ENCODE data around the gene CDH4. TPM values are rescaled to one million over a fixed set of nuclear protein-coding genes. Genes with fewer than 3 reads are reported as not detected.

Gene CDH4
- total RNA-seq, 1 donor from 2014 or later: 0.23 TPM

DNA sequence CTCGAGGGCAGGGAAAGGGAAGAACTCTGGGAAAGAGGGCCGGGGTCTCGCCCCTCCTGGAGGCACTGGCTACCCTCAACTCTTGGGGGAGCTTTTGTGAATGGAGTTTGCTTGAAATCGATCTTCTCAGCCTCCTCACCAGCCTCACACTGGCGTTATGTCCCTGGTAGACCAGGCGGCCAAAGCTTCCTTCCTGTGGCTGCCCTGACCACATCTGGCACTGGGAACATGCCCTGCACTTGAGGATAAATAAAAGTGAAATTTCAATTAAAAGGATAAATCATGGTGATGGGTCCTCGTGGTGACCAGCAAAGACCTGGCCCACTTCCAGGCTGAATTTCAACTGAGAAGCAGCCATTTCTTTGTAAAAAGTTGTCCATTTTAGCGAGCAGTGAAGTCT is 578.9 kb downstream of the CDH4 start:
- no peaks in the 10 kb centered on the region for H3K36me3 Mint-ChIP-seq (ENCODE audit: low read depth, unreplicated experiment)
- TF ChIP-seq CTCF (IDR thresholded peaks at IDR 0.05; ENCODE audit: unreplicated experiment): no peak
- no peaks in the 10 kb centered on the region for H3K9me3 Mint-ChIP-seq (ENCODE audit: unreplicated experiment)
- H3K4me1 Mint-ChIP-seq (ENCODE audit: unreplicated experiment): no peaks in the 10 kb centered on the region
- H3K27ac Mint-ChIP-seq (ENCODE audit: unreplicated experiment): no peak overlapping the region
- H3K4me3 Mint-ChIP-seq (ENCODE audit: unreplicated experiment): no peak overlapping the region
- H3K27me3 Mint-ChIP-seq (ENCODE audit: unreplicated experiment): peaks cover 7% of the 10 kb centered on the region
- DNase-seq (ENCODE audit: low spot score): no peak

DNA sequence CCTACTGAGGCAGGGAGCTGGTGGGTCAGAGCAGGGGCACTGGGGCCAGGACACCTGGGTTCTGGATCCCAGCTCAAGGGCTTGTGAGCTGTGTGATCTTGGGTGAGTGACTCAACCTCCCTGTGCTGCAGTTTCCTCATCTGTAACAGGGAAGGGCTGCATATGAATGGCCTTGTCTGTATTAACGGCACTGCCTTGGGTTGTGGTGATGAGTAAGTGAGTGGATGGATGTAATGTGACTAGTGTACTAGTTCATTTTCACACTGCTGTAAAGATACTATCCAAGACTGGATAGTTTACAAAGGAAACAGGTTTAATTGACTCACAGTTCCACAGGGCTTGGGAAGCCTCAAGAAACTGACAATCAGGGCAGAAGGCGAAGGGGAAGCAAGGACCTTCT is 580.1 kb downstream of the CDH4 start:
- H3K4me3 Mint-ChIP-seq (ENCODE audit: unreplicated experiment): no peak overlapping the region
- TF ChIP-seq CTCF (IDR thresholded peaks at IDR 0.05; ENCODE audit: unreplicated experiment): no peak
- DNase-seq (ENCODE audit: low spot score): no peak
- H3K4me1 Mint-ChIP-seq (ENCODE audit: unreplicated experiment): no peaks in the 10 kb centered on the region
- H3K27me3 Mint-ChIP-seq (ENCODE audit: unreplicated experiment): peaks cover 7% of the 10 kb centered on the region
- H3K9me3 Mint-ChIP-seq (ENCODE audit: unreplicated experiment): no peaks in the 10 kb centered on the region
- no peaks in the 10 kb centered on the region for H3K36me3 Mint-ChIP-seq (ENCODE audit: low read depth, unreplicated experiment)
- H3K27ac Mint-ChIP-seq (ENCODE audit: unreplicated experiment): no peak overlapping the region

DNA sequence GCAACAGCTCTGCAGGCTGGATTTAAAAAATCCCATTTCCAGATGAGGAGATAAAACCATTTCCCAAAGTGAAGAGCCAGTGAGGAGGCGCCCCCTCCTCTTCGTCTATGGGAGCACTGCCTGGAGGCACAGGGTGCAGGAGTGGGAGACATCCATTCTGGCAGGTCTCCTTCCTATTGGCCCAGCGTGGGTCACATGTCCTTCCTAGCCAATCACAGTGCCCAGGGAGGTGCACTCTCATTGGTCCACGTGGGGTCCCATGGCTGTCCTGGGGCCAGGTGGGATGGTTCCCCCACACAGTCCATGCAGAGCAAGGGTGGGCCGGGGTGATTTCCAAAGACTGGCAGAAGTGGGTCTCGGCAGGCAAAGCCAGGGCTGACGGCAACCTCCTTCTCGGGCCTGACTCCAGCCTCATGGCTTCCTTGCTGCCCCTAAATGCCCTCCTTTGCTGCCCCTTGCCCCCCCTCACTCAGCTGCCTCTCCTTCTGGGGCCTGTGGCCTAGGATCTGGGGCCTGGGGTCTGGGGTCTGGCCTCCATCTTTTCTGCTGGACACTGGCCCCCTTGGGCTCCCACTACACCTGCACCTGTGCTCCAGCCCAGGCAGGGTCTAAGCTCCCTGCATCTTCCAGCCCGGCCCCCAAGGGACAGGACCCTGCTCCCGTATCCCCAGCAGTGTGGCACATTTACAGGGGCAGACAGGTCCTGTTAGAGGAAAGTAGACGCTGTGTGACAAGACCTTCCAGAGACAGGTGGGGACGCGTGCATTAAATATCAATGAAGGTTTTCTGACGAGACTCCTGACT is 581.9 kb downstream of the CDH4 start:
- H3K4me3 Mint-ChIP-seq (ENCODE audit: unreplicated experiment): no peak overlapping the region
- no peaks in the 10 kb centered on the region for H3K9me3 Mint-ChIP-seq (ENCODE audit: unreplicated experiment)
- no peaks in the 10 kb centered on the region for H3K36me3 Mint-ChIP-seq (ENCODE audit: low read depth, unreplicated experiment)
- no peak for DNase-seq (ENCODE audit: low spot score)
- no peak overlapping the region for H3K27ac Mint-ChIP-seq (ENCODE audit: unreplicated experiment)
- H3K27me3 Mint-ChIP-seq (ENCODE audit: unreplicated experiment): peaks cover 9% of the 10 kb centered on the region
- no peak for TF ChIP-seq CTCF (IDR thresholded peaks at IDR 0.05; ENCODE audit: unreplicated experiment)
- no peaks in the 10 kb centered on the region for H3K4me1 Mint-ChIP-seq (ENCODE audit: unreplicated experiment)

DNA sequence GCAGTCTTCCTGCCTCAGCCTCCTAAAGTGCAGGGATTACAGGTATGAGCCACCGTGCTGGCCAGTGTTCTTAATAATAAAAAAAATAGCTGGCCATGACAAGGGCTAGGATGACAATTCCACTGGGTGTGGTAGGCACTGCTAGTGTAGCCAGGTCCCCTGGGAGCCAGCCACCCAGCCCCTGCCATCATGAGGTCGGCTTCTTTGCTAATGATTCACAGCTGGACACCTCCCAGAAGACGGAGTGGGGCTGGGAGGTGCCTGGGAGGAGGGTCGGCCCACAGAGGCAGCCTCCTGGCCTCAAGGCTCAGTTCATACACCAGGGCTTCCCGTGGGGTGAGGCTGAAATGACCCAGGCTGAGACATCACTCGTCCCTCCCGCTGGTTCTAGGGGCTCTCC is 583.2 kb downstream of the CDH4 start:
- Mint-ChIP-seq H3K4me1 (ENCODE audit: unreplicated experiment) (no peaks in the 10 kb centered on the region), H3K36me3 (ENCODE audit: low read depth, unreplicated experiment) (no peaks in the 10 kb centered on the region), H3K27me3 (ENCODE audit: unreplicated experiment) (peaks cover 9% of the 10 kb centered on the region), H3K9me3 (ENCODE audit: unreplicated experiment) (no peaks in the 10 kb centered on the region), H3K4me3 (ENCODE audit: unreplicated experiment) (no peak overlapping the region), H3K27ac (ENCODE audit: unreplicated experiment) (no peak overlapping the region)
- no peak for TF ChIP-seq CTCF (IDR thresholded peaks at IDR 0.05; ENCODE audit: unreplicated experiment)
- DNase-seq (ENCODE audit: low spot score): no peak

GRCh38 chr20:61835791-61836350 is 583.8 kb downstream of the CDH4 start:
- no peak overlapping the region for H3K27ac Mint-ChIP-seq (ENCODE audit: unreplicated experiment)
- no peak for DNase-seq (ENCODE audit: low spot score)
- no peak for TF ChIP-seq CTCF (IDR thresholded peaks at IDR 0.05; ENCODE audit: unreplicated experiment)
- no peak overlapping the region for H3K4me3 Mint-ChIP-seq (ENCODE audit: unreplicated experiment)
- no peaks in the 10 kb centered on the region for H3K4me1 Mint-ChIP-seq (ENCODE audit: unreplicated experiment)
- peaks cover 10% of the 10 kb centered on the region for H3K27me3 Mint-ChIP-seq (ENCODE audit: unreplicated experiment)
- no peaks in the 10 kb centered on the region for H3K9me3 Mint-ChIP-seq (ENCODE audit: unreplicated experiment)
- H3K36me3 Mint-ChIP-seq (ENCODE audit: low read depth, unreplicated experiment): no peaks in the 10 kb centered on the region

Data from endothelial cell (in vitro differentiated cells).